HG03342 (cell line): ENCODE measurements around the gene MEG3.

Experiments used
- ATAC-seq: cut with Tn5 transposase; IDR thresholded peaks from one replicate; pipeline ENCODE4 v1.9.1; 2021; ENCODE audit warnings: mild to moderate bottlenecking, moderate library complexity; ENCODE audit not compliant: unreplicated experiment

MEG3 gene

DNA sequence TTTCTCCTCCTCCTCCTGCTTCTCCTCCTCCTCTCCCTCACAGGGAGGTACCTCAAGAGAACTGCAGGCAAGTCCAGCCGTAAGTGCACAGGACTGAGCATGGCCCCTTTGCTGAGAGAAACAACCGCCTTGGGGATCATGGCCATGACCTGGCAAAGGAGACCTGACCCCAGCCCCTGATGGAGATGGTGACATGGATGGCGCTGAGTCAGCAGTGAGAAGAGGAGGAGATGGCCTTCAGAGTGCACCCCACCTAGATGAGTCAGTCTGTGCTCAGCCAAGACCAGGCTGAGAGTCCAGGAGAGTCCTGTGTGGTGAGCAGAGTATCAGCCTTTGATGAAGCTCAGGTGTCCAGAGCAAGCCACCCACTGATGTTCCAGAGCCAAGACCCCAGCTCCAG, 36.4 kb downstream of the MEG3 start:
- ATAC-seq, result no peak

DNA sequence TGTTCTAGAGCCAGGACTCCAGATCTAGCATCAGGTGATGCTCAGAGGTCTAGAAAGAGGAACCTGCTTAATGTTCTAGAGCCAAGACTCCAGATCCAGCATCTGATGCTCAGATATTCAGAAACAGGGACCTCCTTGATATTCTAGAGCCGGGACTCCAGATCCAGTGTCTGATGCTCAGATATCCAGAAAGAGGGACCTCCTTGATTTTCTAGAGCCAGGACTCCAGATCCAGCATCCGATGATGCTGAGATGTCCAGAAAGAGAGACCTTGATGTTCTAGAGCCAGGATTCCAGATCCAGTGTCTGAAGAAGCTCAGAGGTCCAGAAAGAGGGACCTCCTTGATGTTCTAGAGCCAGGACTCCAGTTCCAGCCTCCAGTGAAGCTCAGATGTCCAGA, 36.9 kb downstream of the MEG3 start:
- no peak for ATAC-seq

DNA sequence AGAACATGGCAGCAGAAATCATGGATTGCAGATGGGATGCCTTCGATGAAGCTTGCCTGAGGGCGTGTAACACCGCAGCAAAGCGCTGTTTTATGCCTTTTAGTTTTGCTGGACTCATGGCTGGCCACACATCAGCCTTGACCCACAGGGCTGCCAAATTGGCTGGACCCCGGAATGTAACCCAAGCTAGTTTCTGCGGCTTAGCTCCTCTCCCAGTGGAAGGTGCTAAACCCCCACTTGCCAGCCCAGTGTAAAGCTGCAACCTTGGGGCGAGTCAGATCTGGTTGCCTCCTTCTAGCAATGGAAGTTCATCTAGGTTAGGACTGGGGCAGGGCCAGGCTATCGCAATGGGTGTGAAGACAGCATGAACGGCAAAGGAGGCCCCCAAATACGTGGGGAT, 38.3 kb downstream of the MEG3 start:
- ATAC-seq, result no peak

DNA sequence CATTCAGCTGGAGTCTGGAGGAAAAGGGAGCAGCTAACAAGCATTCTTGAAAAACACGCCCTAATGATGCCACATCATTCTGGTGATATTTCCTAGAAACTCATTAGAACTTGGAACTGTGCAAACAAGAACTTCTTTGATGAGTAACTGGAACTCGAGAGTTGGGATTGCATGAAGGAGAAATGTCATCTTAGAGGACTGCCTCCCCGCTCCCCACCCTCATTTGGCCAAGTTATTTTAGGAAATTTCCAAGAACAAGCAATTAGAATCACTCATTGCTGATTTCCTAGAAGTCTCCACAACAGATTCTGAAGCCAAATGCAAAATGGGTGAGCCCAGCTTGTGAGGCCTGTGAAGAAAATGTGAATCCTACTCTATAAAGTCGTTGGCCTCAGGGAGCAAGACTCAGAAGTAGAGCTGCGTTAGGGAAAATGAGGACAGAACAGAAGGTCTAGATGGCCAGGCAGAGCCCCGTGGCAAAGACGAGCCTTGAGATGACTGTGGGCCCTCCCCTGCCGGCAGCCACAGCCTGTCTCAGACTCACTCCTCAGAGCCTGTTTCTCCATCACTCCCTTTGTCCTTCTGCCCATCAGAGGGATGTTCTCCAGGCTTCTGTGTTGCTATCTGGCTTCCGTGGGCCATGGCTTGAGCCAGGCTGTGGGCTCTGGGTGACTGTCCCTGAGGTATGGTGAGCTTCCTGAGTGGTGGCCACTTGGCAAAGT, 39.2 kb downstream of the MEG3 start:
- ATAC-seq, result no peak

DNA sequence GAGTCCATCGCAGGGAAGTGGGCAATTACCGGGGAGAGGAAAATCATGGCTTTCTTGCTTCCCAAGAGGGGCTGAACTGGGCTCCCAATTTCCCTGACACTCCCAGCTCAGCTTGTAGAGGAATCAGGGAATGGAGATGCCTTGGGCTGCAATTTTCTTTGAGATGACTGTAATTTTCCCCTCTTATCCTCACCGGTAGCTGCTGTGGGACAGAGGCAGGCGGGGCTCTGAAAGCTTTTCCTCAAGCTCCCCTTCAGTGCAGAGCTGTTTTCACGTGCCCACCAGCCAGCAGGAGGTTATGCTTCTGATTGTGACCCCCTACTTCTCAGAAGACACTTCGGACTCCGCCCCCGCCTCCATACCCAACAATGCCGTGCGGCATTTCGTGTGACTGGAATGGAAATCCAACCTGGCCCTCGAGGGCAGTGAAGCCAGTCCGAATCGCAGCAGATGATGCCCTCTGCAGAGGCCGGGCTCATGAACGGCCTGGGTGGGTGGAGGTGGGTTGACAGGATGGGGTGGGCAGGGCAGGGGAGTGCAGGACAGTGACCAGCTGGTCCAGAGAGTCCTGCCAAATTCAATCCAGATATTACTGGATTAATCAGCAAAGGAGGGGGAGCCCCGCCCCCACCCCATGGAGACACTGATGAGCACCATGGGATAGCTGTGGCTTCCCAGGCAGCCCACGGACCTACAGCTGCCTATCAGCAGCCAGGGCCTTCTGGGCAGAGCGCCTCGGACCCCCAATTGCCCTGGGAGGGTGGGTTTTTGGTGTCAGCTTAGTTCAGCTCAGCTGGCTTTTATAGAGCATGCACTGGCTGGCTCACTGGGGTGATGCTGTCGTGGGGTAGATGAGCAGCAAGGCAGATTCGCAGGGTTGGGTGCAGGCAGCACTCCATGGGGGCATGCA, 40.0 kb downstream of the MEG3 start:
- no peak for ATAC-seq

DNA sequence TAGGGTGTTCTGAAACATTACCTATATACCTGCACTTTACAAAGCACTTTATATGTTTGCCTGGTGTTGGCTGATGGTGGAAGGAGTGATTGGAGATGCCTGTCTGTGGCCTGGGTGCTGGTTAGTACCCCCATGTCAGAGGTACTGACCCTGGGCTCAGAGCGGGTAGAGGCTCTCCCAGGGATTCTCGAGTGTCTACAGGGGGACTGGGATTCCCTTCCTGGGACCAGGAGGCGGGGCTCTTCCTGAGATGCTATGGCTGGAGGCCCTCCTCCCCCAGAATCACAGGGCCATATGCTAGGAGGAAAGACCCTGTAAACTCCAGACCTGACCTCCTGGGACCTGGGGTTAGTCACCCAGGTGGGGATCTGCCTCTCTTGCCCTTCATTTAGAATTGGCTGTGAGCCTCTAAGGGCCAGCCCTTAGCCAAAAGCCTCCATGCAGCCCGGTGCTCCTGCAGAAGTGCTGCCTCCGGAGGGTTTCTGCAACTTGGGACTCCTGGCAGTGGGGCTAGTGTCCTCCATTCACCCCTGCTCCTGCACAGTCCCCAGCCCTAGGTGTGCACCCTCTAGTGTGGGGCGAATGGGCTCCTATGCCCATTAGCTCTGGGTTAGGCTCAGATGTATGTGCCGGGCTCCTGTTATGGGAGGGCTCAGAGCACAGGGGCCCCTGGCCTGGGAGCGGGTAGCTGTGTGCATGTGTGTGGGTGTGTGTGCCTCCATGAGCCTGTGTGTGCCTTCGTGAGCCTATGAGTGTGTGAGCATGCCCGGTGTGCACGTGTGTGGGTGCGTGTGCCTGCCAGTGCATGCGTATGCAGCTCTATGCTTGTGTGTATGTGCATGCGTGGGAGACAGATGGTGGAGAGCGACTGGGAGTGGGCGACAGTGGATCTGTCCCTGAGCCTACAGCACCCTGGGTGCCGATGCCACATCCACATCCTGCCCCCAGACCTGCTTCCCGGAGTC, 41.0 kb downstream of the MEG3 start:
- no peak for ATAC-seq

DNA sequence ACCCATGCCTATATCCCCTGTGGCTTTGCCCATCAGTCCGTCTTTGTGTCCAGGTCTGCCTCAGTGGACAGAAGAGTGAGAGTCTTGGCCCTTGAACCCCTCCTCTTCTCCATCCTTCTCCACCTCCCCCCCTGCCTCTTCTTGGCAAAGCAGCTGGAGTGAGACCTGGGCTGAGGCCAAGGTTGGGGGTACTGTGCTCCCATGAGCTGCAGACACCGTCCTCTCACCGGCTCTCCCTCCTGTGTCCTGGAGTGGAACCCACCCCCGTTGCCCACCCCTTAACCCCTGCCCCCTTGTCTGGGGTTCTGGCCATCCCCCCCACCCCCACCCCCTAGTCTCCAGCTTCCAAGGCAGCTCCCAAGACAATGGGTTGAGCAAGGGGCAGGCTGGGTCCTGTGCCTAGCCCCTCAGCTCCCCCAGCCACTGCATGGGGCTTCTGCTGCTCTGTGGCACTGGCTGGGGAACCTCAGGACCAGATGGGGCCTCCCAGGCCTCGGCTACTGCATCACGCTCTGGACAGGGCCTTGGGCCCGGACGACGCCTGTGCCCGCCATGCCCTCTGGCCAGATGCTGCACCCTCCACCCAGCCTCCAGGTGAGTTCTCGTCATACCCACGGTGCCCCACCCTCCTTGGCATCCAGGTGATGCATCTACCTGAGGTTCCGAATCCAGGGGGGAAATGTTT, 41.9 kb downstream of the MEG3 start:
- ATAC-seq, result no peak

- no peak for ATAC-seq
Observed at GRCh38 chr14:100868621-100869370, 42.9 kb downstream of the MEG3 start.

- no peak for ATAC-seq
Observed at GRCh38 chr14:100871234-100872186, 45.6 kb downstream of the MEG3 start.

GRCh38 chr14:100872259-100873095, 46.6 kb downstream of the MEG3 start:
- ATAC-seq, result no peak

GRCh38 chr14:100873096-100873482, 47.2 kb downstream of the MEG3 start:
- ATAC-seq, result no peak

GRCh38 chr14:100874051-100874410, 48.1 kb downstream of the MEG3 start:
- ATAC-seq, result no peak

GRCh38 chr14:100874411-100875091, 48.6 kb downstream of the MEG3 start:
- no peak for ATAC-seq

DNA sequence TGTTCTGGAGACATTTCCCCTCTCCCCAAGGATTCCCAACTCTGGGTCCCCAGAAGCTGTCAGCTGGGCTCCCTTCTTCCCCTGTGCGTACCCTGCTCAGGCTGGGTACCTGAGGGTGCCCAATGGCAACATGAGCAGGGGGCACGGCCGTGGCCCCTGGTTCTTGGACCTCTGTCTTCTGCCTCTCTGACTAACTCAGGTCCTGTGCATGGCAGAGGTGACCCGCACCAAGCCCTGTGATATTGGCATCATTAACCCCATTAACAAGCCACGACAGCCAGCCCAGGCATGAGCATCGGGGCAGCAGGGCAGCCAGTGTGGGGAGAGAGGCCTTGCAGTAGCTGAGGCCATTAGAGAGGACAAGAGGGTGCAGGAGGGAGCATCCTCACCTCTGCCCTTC, 49.2 kb downstream of the MEG3 start:
- ATAC-seq, result no peak

GRCh38 chr14:100875861-100876590, 50.1 kb downstream of the MEG3 start:
- ATAC-seq, result no peak

GRCh38 chr14:100878271-100879146, 52.6 kb downstream of the MEG3 start:
- ATAC-seq, result no peak
